ENCODE data around the gene HOXC5. TPM values are rescaled to one million over a fixed set of nuclear protein-coding genes. Genes with fewer than 3 reads are reported as not detected.

HOXC5 gene
- polyA plus RNA-seq, 1 donor, result 1.8 TPM

DNA sequence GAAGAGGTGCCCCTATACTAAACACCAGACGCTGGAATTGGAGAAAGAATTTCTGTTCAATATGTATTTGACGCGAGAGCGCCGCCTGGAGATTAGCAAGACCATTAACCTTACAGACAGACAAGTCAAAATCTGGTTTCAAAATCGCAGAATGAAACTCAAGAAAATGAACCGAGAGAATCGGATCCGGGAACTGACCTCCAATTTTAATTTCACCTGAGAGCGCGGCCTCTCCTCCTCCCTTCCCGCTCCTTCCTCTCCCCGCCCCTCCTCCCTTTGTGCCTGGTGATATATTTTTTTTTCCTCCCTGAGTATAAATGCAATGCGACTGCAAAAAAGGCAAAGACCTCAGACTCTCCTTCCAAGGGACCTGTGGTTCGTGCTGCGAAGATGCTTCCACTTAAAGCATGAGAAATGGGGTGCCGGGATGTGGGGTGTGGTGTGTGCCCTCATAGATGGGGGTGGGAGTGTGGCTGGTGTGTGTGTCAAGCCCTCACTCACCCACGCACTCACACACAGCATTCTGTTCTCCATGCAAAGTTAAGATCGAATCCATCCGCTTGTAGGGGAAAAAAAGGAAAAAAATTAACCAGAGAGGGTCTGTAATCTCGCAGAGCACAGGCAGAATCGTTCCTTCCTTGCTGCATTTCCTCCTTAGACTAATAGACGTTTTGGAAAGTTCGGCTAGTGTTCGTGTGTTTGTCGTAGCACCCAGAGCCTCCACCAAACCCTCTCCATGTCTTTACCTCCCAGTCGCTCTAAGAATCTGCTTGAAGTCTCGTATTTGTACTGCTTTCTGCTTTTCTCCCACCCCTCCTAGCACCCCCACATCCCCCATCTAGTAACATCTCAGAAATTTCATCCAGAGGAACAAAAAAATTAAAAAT lies 43.4 kb upstream of the HOXC5 start:
- Histone ChIP-seq H3K4me3 (ENCODE audit: low read length) (no peak overlapping the region), H3K36me3 (ENCODE audit: control insufficient read depth, insufficient read depth, low read length) (no peaks in the 10 kb centered on the region), H3K27ac (ENCODE audit: low read length) (no peak overlapping the region), H3K4me1 (ENCODE audit: control insufficient read depth, insufficient read depth, low read length) (peaks cover 43% of the 10 kb centered on the region), H3K27me3 (ENCODE audit: control insufficient read depth, insufficient read depth, low read length) (peaks cover 99% of the 10 kb centered on the region), H3K9me3 (ENCODE audit: control insufficient read depth, low read depth, low read length) (peaks cover 18% of the 10 kb centered on the region)
- peak in 1 of 2 donors; percentile 55 for DNase-seq
- WGBS (ENCODE audit: insufficient coverage, low lambda C conversion rate), result 8% methylated on average over 6 of the region's 28 CpGs

DNA sequence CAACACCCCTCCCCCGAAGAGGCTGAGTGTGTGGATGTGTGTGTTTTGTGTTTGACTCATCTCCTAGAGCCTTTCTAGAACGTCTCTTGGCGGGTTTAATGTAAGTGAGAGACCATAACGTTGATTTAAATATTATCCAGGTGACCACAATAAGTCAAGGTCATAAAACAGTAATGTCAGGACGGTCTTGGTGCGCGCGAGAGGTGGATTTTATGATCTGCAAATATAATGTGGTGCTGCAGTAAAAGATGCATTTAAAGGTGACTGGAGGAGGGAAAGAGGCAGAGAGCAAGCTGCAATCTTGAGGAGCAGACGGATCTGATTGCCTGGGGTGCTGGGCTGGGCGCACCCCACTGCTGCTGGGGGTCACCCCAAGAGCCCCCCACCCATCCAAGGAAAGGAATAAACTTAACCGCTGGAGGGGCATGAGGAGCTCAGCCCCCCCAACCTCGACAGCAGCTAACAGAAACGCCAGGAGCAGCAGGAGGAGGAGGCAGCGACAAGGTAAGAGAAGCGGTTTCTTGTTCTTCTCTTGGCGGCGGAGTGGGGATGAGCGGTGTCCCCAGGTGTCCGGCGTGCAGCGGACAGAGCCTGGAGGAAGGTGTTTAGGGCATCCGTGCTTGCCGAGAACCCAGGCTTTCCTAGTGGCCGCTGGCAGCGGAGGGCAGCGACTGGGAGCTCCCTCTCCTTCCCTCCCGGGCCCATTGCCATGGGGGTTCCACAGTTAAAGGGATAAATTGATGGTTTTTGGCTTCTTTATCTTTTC lies 42.4 kb upstream of the HOXC5 start:
- 0% methylated on average over 1 of the region's 27 CpGs for WGBS (ENCODE audit: insufficient coverage, low lambda C conversion rate)
- Histone ChIP-seq H3K4me1 (ENCODE audit: control insufficient read depth, insufficient read depth, low read length) (peaks cover 42% of the 10 kb centered on the region), H3K9me3 (ENCODE audit: control insufficient read depth, low read depth, low read length) (peaks cover 20% of the 10 kb centered on the region), H3K36me3 (ENCODE audit: control insufficient read depth, insufficient read depth, low read length) (no peaks in the 10 kb centered on the region), H3K4me3 (ENCODE audit: low read length) (no peak overlapping the region), H3K27me3 (ENCODE audit: control insufficient read depth, insufficient read depth, low read length) (peaks cover 100% of the 10 kb centered on the region), H3K27ac (ENCODE audit: low read length) (no peak overlapping the region)
- no peak for DNase-seq

DNA sequence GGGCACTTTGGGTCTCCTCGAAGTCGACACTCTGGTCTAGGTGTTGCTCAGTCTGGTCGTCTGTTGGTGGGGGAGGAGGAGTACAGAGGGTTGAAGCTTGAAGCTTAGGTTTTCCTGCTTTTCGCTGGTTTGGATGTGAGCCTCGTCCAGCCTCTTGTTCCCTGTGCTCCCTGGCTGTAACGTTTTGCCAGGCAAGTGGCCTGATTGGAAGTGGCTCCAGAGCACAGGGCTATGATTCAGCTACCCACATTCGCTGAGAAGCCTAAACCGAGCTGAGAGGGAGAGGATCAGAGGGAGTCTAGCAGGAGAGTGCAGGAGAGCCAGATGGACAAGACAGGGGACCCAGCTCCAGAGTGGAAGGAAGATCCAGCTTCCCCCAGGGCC lies 41.8 kb upstream of the HOXC5 start:
- no CpG with 5 or more reads among the region's 8 CpGs for WGBS (ENCODE audit: insufficient coverage, low lambda C conversion rate)
- no peak overlapping the region for H3K27ac ChIP-seq (ENCODE audit: low read length)
- no peaks in the 10 kb centered on the region for H3K36me3 ChIP-seq (ENCODE audit: control insufficient read depth, insufficient read depth, low read length)
- H3K4me3 ChIP-seq (ENCODE audit: low read length), result no peak overlapping the region
- H3K9me3 ChIP-seq (ENCODE audit: control insufficient read depth, low read depth, low read length), result peaks cover 19% of the 10 kb centered on the region
- H3K27me3 ChIP-seq (ENCODE audit: control insufficient read depth, insufficient read depth, low read length), result peaks cover 100% of the 10 kb centered on the region
- no peak for DNase-seq
- peaks cover 42% of the 10 kb centered on the region for H3K4me1 ChIP-seq (ENCODE audit: control insufficient read depth, insufficient read depth, low read length)

GRCh38 chr12:53992377-53992889 lies 40.4 kb upstream of the HOXC5 start:
- peaks cover 20% of the 10 kb centered on the region for H3K9me3 ChIP-seq (ENCODE audit: control insufficient read depth, low read depth, low read length)
- DNase-seq, result no peak
- WGBS (ENCODE audit: insufficient coverage, low lambda C conversion rate), result 18% methylated on average over 2 of the region's 7 CpGs
- no peak overlapping the region for H3K27ac ChIP-seq (ENCODE audit: low read length)
- H3K4me3 ChIP-seq (ENCODE audit: low read length), result no peak overlapping the region
- H3K36me3 ChIP-seq (ENCODE audit: control insufficient read depth, insufficient read depth, low read length), result no peaks in the 10 kb centered on the region
- peaks cover 100% of the 10 kb centered on the region for H3K27me3 ChIP-seq (ENCODE audit: control insufficient read depth, insufficient read depth, low read length)
- H3K4me1 ChIP-seq (ENCODE audit: control insufficient read depth, insufficient read depth, low read length), result peaks cover 40% of the 10 kb centered on the region

DNA sequence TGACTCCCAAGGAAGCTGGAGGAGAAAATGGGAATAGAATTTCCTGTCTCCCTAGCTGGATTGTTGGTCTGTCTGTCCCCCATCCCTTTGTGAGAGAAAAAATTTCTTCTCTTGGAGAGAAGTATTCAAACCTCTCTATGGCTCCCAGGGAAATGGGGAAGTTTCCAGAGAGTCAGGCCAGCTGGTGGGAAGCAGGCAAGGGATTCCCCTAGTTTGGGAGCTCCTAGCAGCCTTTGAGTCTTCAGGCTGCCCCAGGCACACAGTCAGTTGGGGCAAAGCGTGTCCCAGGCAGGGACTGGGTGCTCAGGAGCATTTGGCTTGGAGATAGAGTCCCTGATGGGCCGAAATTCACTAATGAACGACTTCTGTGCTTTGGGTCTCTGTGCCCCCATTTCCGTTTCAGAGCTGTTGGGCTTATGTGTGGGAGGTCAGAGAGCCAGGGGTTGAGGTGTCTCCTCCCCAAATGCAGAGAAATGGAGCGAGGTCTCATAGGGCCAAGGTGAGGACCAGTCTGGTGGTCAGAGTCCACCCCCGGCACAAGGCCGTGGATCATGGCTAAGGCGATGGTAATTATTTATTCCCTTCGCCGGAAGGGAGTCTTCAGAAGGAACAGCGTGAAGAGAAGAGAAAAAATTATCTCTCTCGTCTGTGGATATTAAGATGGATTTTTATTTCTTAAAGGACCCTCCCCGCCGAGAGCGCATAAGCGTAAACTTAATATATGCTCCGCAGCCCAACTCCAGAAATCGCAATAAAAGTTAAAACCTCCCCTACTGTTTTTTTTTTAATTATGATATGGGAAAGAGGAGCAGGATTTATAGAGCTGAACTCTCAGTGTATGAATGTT lies 39.5 kb upstream of the HOXC5 start:
- Histone ChIP-seq H3K9me3 (ENCODE audit: control insufficient read depth, low read depth, low read length) (peaks cover 24% of the 10 kb centered on the region), H3K4me1 (ENCODE audit: control insufficient read depth, insufficient read depth, low read length) (peaks cover 35% of the 10 kb centered on the region), H3K27me3 (ENCODE audit: control insufficient read depth, insufficient read depth, low read length) (peaks cover 100% of the 10 kb centered on the region), H3K36me3 (ENCODE audit: control insufficient read depth, insufficient read depth, low read length) (no peaks in the 10 kb centered on the region), H3K27ac (ENCODE audit: low read length) (no peak overlapping the region), H3K4me3 (ENCODE audit: low read length) (no peak overlapping the region)
- 10% methylated on average over 2 of the region's 18 CpGs for WGBS (ENCODE audit: insufficient coverage, low lambda C conversion rate)
- no peak for DNase-seq

DNA sequence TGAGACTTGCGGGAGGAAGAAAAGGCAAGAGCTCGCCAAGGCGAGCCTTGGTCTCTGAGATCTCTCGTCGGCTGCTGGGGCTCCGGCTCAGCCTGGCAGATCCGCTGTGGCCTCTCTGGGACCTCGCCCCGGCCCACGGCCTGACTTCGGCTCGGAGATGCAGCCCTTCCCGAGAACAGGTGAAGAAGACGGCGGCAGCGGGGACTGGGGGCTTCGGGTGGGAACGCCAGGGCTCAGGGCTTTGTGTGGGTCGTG lies 38.9 kb upstream of the HOXC5 start:
- DNase-seq, result no peak
- Histone ChIP-seq H3K9me3 (ENCODE audit: control insufficient read depth, low read depth, low read length) (peaks cover 24% of the 10 kb centered on the region), H3K4me3 (ENCODE audit: low read length) (no peak overlapping the region), H3K4me1 (ENCODE audit: control insufficient read depth, insufficient read depth, low read length) (peaks cover 31% of the 10 kb centered on the region), H3K27ac (ENCODE audit: low read length) (no peak overlapping the region), H3K27me3 (ENCODE audit: control insufficient read depth, insufficient read depth, low read length) (peaks cover 100% of the 10 kb centered on the region), H3K36me3 (ENCODE audit: control insufficient read depth, insufficient read depth, low read length) (no peaks in the 10 kb centered on the region)
- no CpG with 5 or more reads among the region's 19 CpGs for WGBS (ENCODE audit: insufficient coverage, low lambda C conversion rate)

DNA sequence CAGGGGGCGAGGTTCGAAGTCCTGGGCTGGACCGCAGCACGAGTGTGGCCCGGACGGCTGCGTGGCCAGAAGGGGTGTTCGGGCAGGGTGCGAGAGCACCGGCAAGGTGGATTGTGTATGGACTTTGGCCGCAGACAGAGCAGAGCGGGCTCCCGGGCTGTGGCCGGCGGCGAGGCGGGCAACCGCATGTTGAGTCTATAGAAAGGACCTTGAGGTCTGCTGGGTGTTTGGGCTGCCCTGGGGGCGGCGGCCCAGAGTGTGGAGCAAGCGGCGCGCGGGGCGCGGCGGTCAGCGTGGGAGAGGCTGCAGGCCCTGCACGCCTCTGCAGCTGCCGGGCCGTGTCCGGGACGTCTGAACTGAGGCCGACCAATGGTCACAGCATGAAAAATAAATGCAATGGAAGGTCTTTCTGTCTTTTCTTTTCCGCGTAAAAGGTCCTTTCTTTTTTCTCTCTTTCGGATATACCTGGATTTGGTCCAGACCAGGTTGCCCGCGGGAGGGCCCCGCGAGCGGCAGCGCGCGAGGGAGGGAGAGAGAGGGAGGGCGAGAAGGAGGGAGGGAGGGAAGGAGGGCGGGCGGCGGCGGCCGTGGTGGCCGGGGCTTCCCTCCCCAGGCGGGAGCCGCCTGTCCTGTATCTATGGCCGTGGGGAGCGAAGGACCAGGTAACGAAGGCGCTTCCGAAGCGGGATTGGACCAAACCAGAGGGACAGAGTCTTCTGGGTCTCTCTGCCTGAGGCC lies 38.4 kb upstream of the HOXC5 start:
- Histone ChIP-seq H3K4me3 (ENCODE audit: low read length) (no peak overlapping the region), H3K36me3 (ENCODE audit: control insufficient read depth, insufficient read depth, low read length) (no peaks in the 10 kb centered on the region), H3K27me3 (ENCODE audit: control insufficient read depth, insufficient read depth, low read length) (peaks cover 100% of the 10 kb centered on the region), H3K27ac (ENCODE audit: low read length) (no peak overlapping the region), H3K9me3 (ENCODE audit: control insufficient read depth, low read depth, low read length) (peaks cover 24% of the 10 kb centered on the region), H3K4me1 (ENCODE audit: control insufficient read depth, insufficient read depth, low read length) (peaks cover 28% of the 10 kb centered on the region)
- WGBS (ENCODE audit: insufficient coverage, low lambda C conversion rate), result no CpG with 5 or more reads among the region's 60 CpGs
- DNase-seq, result peak in 1 of 2 donors; percentile 57

DNA sequence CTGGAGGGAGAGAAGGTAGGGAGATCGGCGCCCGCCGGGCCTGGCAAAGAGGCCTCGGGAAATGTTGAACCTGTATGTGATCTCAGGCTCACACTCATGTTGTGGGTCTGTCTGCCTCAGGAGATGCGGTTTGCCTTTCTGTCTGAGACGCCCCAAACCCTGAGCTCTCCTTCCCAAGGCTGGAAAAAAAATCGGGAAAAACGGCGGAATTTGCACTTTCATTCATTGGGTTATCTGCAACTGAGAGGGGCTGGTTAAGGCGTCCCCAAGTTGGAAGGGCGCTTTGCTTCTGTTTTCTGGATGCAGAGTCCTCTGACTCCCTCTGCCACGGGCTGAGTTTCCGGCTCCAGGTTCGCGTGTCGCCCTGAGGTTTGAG lies 37.9 kb upstream of the HOXC5 start:
- Histone ChIP-seq H3K4me1 (ENCODE audit: control insufficient read depth, insufficient read depth, low read length) (peaks cover 27% of the 10 kb centered on the region), H3K27ac (ENCODE audit: low read length) (no peak overlapping the region), H3K27me3 (ENCODE audit: control insufficient read depth, insufficient read depth, low read length) (peaks cover 100% of the 10 kb centered on the region), H3K9me3 (ENCODE audit: control insufficient read depth, low read depth, low read length) (peaks cover 28% of the 10 kb centered on the region), H3K36me3 (ENCODE audit: control insufficient read depth, insufficient read depth, low read length) (no peaks in the 10 kb centered on the region), H3K4me3 (ENCODE audit: low read length) (no peak overlapping the region)
- WGBS (ENCODE audit: insufficient coverage, low lambda C conversion rate), result no CpG with 5 or more reads among the region's 17 CpGs
- DNase-seq, result peak in 1 of 2 donors; percentile 19

DNA sequence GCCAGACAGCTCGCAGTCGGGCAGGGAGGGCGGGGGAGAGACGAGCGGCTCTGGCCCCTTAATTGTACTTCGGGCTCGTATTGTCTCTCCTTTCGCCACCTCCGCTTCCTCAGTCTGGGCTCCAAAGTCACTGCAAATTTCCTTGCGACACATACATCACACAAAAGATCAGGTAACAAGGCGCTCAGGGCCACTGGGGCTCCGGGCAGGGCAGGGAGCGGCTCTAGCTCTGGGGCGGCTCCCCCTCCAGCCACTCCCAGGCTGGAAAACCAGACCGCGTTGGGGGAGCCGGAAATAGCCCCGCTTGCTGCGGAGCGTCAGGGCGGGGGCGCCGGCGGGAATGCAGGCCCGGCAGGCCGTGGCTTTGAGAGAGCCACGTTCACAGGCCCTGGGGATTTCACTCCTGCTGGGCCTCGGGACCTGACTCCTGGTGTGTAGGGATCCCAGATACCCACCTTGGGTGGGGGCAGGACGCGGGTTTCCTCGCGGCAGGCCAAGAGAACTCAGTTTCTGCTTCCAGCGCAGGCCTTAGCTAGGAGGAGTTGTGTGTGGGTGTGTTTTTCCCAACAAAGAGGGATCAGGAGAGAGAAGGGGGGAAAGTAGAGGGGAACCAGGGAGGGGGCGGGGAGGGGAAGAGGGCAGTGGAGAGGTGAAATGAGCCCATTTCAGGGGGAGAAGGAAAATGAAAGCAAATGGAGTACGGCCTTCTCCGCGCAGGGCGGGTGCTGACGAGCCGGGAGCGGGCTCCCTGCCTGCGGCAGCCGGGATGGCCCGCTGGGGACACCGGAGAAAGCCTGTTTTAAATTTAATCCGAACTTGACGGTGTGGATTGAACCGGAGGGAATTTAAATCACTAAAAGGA lies 37.2 kb upstream of the HOXC5 start:
- H3K4me3 ChIP-seq (ENCODE audit: low read length), result peak overlapping the region; percentile 21
- peaks cover 100% of the 10 kb centered on the region for H3K27me3 ChIP-seq (ENCODE audit: control insufficient read depth, insufficient read depth, low read length)
- WGBS (ENCODE audit: insufficient coverage, low lambda C conversion rate), result no CpG with 5 or more reads among the region's 48 CpGs

More for the DNA sequence above, 37.2 kb upstream of the HOXC5 start:
- Histone ChIP-seq H3K9me3 (ENCODE audit: control insufficient read depth, low read depth, low read length) (peaks cover 29% of the 10 kb centered on the region), H3K27ac (ENCODE audit: low read length) (no peak overlapping the region), H3K36me3 (ENCODE audit: control insufficient read depth, insufficient read depth, low read length) (no peaks in the 10 kb centered on the region), H3K4me1 (ENCODE audit: control insufficient read depth, insufficient read depth, low read length) (peaks cover 25% of the 10 kb centered on the region)
- peak; percentile 56 to 75 for DNase-seq

Data from large intestine (tissue), 3 donors.